Neural cell (in vitro differentiated cells): ENCODE results near the gene MRPS18A. TPM values are rescaled to one million over a fixed set of nuclear protein-coding genes. Genes with fewer than 3 reads are reported as not detected.

Experiments
- H2AFZ ChIP-seq: fragments of 200-600, 300-800 bp; sonication (generic), shearing (Covaris generic); 2 replicates; pipeline ENCODE4 v1.6.0; 2014; ENCODE audit warnings: low read depth, mild to moderate bottlenecking, antibody characterized with exemption, low read length, moderate library complexity
- H3F3A ChIP-seq: fragments of 200-600 bp; shearing (Covaris generic); 2 replicates; pipeline ENCODE4 v1.6.1; 2016; ENCODE audit warnings: mild to moderate bottlenecking, moderate library complexity, mixed read lengths, antibody characterized with exemption, low read length; ENCODE audit not compliant: insufficient read depth, poor library complexity, severe bottlenecking
- H3K27ac ChIP-seq: fragments of 200-600, 300-800 bp; sonication (generic), shearing (Covaris generic); 2 replicates; pipeline ENCODE4 v1.5.1; 2014; ENCODE audit warnings: mild to moderate bottlenecking, low read length, moderate library complexity
- H3K27me3 ChIP-seq: fragments of 300-800, 200-600 bp; sonication (generic), shearing (Covaris generic); 2 replicates; pipeline ENCODE4 v1.6.0; 2014; ENCODE audit warnings: mild to moderate bottlenecking, low read depth, low read length, moderate library complexity; ENCODE audit not compliant: insufficient read depth
- H3K36me3 ChIP-seq: fragments of 300-800, 200-600 bp; sonication (generic), shearing (Covaris generic); 2 replicates; pipeline ENCODE4 v1.5.1; 2014; ENCODE audit warnings: mild to moderate bottlenecking, antibody characterized with exemption, low read length, moderate library complexity; ENCODE audit not compliant: insufficient read depth
- H3K4me2 ChIP-seq: fragments of 300-800, 200-600 bp; sonication (generic), shearing (Covaris generic); 2 replicates; pipeline ENCODE4 v1.6.0; 2014; ENCODE audit warnings: mild to moderate bottlenecking, low read length
- H3K4me3 ChIP-seq: fragments of 300-800, 200-600 bp; sonication (generic), shearing (Covaris generic); 2 replicates; pipeline ENCODE4 v1.5.1; 2014; ENCODE audit warnings: mild to moderate bottlenecking, low read length, moderate library complexity
- H3K79me2 ChIP-seq: fragments of 200-600 bp; shearing (Covaris generic); replicated peaks from 2 replicates; pipeline ENCODE4 v1.6.0; 2014; ENCODE audit warnings: mild to moderate bottlenecking, low read length, moderate library complexity; ENCODE audit not compliant: insufficient read depth
- H3K9ac ChIP-seq: fragments of 300-800, 200-600 bp; sonication (generic), shearing (Covaris generic); 2 replicates; pipeline ENCODE4 v1.6.1; 2016; ENCODE audit warnings: mild to moderate bottlenecking, low read length, mixed read lengths
- H3K9me2 ChIP-seq: fragments of 200-600 bp; shearing (Covaris generic); 2 replicates; pipeline ENCODE4 v1.6.1; 2016; ENCODE audit warnings: mild to moderate bottlenecking, low read length, mixed read lengths; ENCODE audit not compliant: insufficient read depth
- H3K9me3 ChIP-seq: fragments of 200-600, 300-800 bp; sonication (generic), shearing (Covaris generic); 2 replicates; pipeline ENCODE4 v1.6.1; 2016; ENCODE audit warnings: mild to moderate bottlenecking, mixed run types, low read length, moderate library complexity, mixed read lengths
- H4K20me1 ChIP-seq: fragments of 200-600 bp; shearing (Covaris generic); 2 replicates; pipeline ENCODE4 v1.6.1; 2016; ENCODE audit warnings: mild to moderate bottlenecking, mixed run types; ENCODE audit not compliant: insufficient read depth
- EP300 ChIP-seq: fragments of 450-650 bp; conservative IDR thresholded peaks from 2 replicates; pipeline ENCODE4 v1.6.1; 2014; ENCODE audit warnings: antibody characterized with exemption, mild to moderate bottlenecking, moderate library complexity; ENCODE audit not compliant: poor library complexity, severe bottlenecking
- EZH2 ChIP-seq: fragments of 200-600, 300-800 bp; shearing (Covaris generic), sonication (generic); IDR thresholded peaks from 2 replicates; pipeline ENCODE4 v1.6.1; 2014; ENCODE audit warnings: antibody characterized with exemption, low read length, borderline replicate concordance, mild to moderate bottlenecking; ENCODE audit not compliant: insufficient read depth, poor library complexity, severe bottlenecking
- MXI1 ChIP-seq: fragments of 450-650 bp; conservative IDR thresholded peaks from 2 replicates; pipeline ENCODE4 v1.6.1; 2014; ENCODE audit warnings: antibody characterized with exemption, mild to moderate bottlenecking; ENCODE audit not compliant: poor library complexity, severe bottlenecking
- POLR2AphosphoS5 ChIP-seq: IDR thresholded peaks from 2 replicates; pipeline ENCODE4 v1.6.1; 2012
- RAD21 ChIP-seq: fragments of 450-650 bp; conservative IDR thresholded peaks from 2 replicates; pipeline ENCODE4 v1.6.1; 2014; ENCODE audit warnings: antibody characterized with exemption, mild to moderate bottlenecking, moderate library complexity
- SMC3 ChIP-seq: fragments of 450-650 bp; conservative IDR thresholded peaks from 2 replicates; pipeline ENCODE4 v1.6.1; 2014; ENCODE audit warnings: antibody characterized with exemption, mild to moderate bottlenecking, moderate library complexity; ENCODE audit not compliant: poor library complexity
- TAF1 ChIP-seq: IDR thresholded peaks from 2 replicates; pipeline ENCODE4 v1.6.1; 2012; ENCODE audit warnings: low read depth
- polyA plus RNA-seq: library from polyadenylated mRNA; depleted of rRNA; stranded (reverse); fragments of >200 nt; gene quantifications from 2 replicates; pipeline ENCODE4 v1.2.3, GENCODE V29; 2014
- TF ChIP-seq, protein P1 (sequence below): fragments of 450-650 bp; IDR thresholded peaks from 2 replicates; pipeline ENCODE4 v1.5.1; 2014; ENCODE audit warnings: antibody characterized with exemption, mild to moderate bottlenecking, moderate library complexity; ENCODE audit not compliant: poor library complexity, severe bottlenecking
- TF ChIP-seq, protein P2 (sequence below): IDR thresholded peaks from 2 replicates; pipeline ENCODE4 v1.6.1; 2012; ENCODE audit warnings: borderline replicate concordance

MRPS18A gene
- polyA plus RNA-seq, 1 donor from 2014 or later, result 39.6 TPM

DNA sequence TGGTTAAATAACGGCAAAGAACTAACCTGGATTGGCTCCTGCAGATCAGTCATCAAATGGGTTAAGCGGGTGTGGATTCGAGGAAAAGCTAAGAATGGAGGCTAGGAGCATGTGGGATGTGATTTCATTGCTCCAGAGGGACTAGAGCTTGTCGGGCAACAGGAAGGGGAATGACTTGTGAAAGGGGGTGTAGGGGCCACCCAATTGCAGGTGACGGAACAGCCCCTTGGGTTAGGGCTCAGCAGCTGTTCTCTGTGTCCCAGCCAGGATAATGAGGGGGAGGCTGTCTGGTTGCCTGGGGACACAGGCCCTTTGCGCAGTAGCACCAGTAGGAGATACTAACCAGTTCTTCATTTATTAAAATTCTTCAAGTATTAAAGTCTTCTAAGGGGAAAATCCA lies 25.0 kb upstream of the MRPS18A start:
- H4K20me1 ChIP-seq, result no peaks in the 10 kb centered on the region
- H3K4me3 ChIP-seq, result no peak overlapping the region
- no peak overlapping the region for H3K9ac ChIP-seq
- TF ChIP-seq, protein P1, sequence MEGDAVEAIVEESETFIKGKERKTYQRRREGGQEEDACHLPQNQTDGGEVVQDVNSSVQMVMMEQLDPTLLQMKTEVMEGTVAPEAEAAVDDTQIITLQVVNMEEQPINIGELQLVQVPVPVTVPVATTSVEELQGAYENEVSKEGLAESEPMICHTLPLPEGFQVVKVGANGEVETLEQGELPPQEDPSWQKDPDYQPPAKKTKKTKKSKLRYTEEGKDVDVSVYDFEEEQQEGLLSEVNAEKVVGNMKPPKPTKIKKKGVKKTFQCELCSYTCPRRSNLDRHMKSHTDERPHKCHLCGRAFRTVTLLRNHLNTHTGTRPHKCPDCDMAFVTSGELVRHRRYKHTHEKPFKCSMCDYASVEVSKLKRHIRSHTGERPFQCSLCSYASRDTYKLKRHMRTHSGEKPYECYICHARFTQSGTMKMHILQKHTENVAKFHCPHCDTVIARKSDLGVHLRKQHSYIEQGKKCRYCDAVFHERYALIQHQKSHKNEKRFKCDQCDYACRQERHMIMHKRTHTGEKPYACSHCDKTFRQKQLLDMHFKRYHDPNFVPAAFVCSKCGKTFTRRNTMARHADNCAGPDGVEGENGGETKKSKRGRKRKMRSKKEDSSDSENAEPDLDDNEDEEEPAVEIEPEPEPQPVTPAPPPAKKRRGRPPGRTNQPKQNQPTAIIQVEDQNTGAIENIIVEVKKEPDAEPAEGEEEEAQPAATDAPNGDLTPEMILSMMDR, result no peak
- TF ChIP-seq MXI1 (no peak), RAD21 (no peak), TAF1 (no peak), SMC3 (no peak), EZH2 (no peak), EP300 (no peak), POLR2AphosphoS5 (no peak)
- TF ChIP-seq, protein P2, sequence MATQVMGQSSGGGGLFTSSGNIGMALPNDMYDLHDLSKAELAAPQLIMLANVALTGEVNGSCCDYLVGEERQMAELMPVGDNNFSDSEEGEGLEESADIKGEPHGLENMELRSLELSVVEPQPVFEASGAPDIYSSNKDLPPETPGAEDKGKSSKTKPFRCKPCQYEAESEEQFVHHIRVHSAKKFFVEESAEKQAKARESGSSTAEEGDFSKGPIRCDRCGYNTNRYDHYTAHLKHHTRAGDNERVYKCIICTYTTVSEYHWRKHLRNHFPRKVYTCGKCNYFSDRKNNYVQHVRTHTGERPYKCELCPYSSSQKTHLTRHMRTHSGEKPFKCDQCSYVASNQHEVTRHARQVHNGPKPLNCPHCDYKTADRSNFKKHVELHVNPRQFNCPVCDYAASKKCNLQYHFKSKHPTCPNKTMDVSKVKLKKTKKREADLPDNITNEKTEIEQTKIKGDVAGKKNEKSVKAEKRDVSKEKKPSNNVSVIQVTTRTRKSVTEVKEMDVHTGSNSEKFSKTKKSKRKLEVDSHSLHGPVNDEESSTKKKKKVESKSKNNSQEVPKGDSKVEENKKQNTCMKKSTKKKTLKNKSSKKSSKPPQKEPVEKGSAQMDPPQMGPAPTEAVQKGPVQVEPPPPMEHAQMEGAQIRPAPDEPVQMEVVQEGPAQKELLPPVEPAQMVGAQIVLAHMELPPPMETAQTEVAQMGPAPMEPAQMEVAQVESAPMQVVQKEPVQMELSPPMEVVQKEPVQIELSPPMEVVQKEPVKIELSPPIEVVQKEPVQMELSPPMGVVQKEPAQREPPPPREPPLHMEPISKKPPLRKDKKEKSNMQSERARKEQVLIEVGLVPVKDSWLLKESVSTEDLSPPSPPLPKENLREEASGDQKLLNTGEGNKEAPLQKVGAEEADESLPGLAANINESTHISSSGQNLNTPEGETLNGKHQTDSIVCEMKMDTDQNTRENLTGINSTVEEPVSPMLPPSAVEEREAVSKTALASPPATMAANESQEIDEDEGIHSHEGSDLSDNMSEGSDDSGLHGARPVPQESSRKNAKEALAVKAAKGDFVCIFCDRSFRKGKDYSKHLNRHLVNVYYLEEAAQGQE, result no peak
- no peak overlapping the region for H3K27ac ChIP-seq
- no peaks in the 10 kb centered on the region for H3K27me3 ChIP-seq
- no peaks in the 10 kb centered on the region for H3K79me2 ChIP-seq
- H2AFZ ChIP-seq, result no peak overlapping the region
- no peaks in the 10 kb centered on the region for H3F3A ChIP-seq
- H3K36me3 ChIP-seq, result no peaks in the 10 kb centered on the region
- no peaks in the 10 kb centered on the region for H3K9me2 ChIP-seq
- H3K4me2 ChIP-seq, result no peak overlapping the region
- no peaks in the 10 kb centered on the region for H3K9me3 ChIP-seq

DNA sequence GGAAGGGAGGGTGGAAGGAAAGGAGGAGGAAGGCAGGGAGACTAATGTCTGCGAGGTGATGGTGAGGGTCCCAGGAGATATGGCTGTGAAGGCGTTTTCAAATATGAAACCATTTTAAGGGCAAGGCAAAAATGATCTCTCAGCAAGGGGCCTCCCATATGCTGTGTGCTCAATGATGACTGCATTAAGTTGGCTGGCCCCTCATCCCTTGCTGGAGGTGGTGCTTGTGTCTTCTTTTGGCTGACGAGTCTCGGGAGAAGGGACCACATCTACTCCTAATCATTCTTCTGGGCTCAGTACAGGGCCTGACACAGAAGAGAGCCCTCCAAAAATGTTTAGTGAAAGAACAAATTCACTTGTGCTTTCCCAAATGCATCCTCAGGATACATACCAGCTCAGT lies 23.0 kb upstream of the MRPS18A start:
- H3K4me3 ChIP-seq, result no peak overlapping the region
- no peaks in the 10 kb centered on the region for H3K9me2 ChIP-seq
- H3K27me3 ChIP-seq, result no peaks in the 10 kb centered on the region
- no peak overlapping the region for H3K27ac ChIP-seq
- H3K4me2 ChIP-seq, result no peak overlapping the region
- H3K36me3 ChIP-seq, result no peaks in the 10 kb centered on the region
- no peak overlapping the region for H2AFZ ChIP-seq
- TF ChIP-seq, protein P2, result no peak
- TF ChIP-seq, protein P1, result no peak
- TF ChIP-seq TAF1, result no peak
- TF ChIP-seq SMC3, result no peak
- no peak for TF ChIP-seq POLR2AphosphoS5
- no peak for TF ChIP-seq EZH2
- no peak for TF ChIP-seq MXI1
- no peak for TF ChIP-seq RAD21
- TF ChIP-seq EP300, result no peak
- no peak overlapping the region for H3K9ac ChIP-seq
- no peaks in the 10 kb centered on the region for H3F3A ChIP-seq
- no peaks in the 10 kb centered on the region for H4K20me1 ChIP-seq
- H3K9me3 ChIP-seq, result no peaks in the 10 kb centered on the region
- H3K79me2 ChIP-seq, result no peaks in the 10 kb centered on the region
